ENCODE results near the gene NTHL1. TPM values are rescaled to one million over a fixed set of nuclear protein-coding genes. Genes with fewer than 3 reads are reported as not detected.
A peak's percentile ranks its signal among the peaks of the same experiment; 100 is the strongest.

NTHL1 gene
- total RNA-seq, 1 experiment from 2014 or later, result 52.0 TPM

GRCh38 chr16:2009164-2009711, 38.4 kb downstream of the NTHL1 start:
- Histone ChIP-seq H2BK15ac (ENCODE audit: low read depth, low read length) (no peak overlapping the region), H4K8ac (replicated peaks; ENCODE audit: insufficient read length, low read depth, low read length) (no peak overlapping the region), H4K20me1 (ENCODE audit: control insufficient read depth, insufficient read depth, insufficient read length) (no peaks in the 10 kb centered on the region), H3K4me2 (ENCODE audit: insufficient read depth, insufficient read length, low read length) (peak overlapping the region; percentile 73), H3K4ac (ENCODE audit: low read depth, low read length) (no peak overlapping the region), H2BK5ac (ENCODE audit: insufficient read length, low read length) (no peak overlapping the region), H3T11ph (ENCODE audit: low read length) (no peak overlapping the region), H2AFZ (ENCODE audit: low read length) (no peak overlapping the region), H3K23me2 (ENCODE audit: insufficient read length, low read depth, low read length, poor library complexity, severe bottlenecking) (peaks cover 11% of the 10 kb centered on the region), H2BK12ac (ENCODE audit: insufficient read length, low read depth, low read length) (no peak overlapping the region), H3K27me3 (ENCODE audit: insufficient read depth, low read length) (no peaks in the 10 kb centered on the region), H4K5ac (ENCODE audit: insufficient read length, low read depth, low read length) (no peak overlapping the region), H3K14ac (ENCODE audit: insufficient read depth, low read length) (0 out of 2 replicates have a peak overlapping the region, but pooled peaks have one; percentile 25), H3K27ac (ENCODE audit: insufficient read length, low read depth, low read length) (no peak overlapping the region), H2BK20ac (ENCODE audit: low read depth, low read length, poor library complexity, severe bottlenecking) (no peak overlapping the region), H3K23ac (ENCODE audit: insufficient read length, low read depth, low read length) (no peak overlapping the region), H3K79me1 (ENCODE audit: insufficient read depth, low read depth, low read length, poor library complexity, severe bottlenecking) (peaks cover 21% of the 10 kb centered on the region), H3K4me1 (ENCODE audit: insufficient read depth, low read length) (peaks cover 6% of the 10 kb centered on the region; the same call in 1 of the 2 replicates), H3K79me2 (ENCODE audit: insufficient read depth, low read length) (peaks cover 26% of the 10 kb centered on the region; the same call in 1 of the 2 replicates), H4K91ac (ENCODE audit: insufficient read length, low read depth, low read length) (no peak overlapping the region), H2BK120ac (ENCODE audit: low read depth, low read length, poor library complexity, severe bottlenecking) (no peak overlapping the region), H3K18ac (ENCODE audit: insufficient read length, low read depth, low read length) (no peak overlapping the region), H2AK5ac (ENCODE audit: insufficient read length, low read length) (no peak overlapping the region), H3K9ac (ENCODE audit: extremely low read depth, insufficient read length, low read length) (peak overlapping the region; percentile 83), H3K56ac (ENCODE audit: insufficient read length, low read depth, low read length) (no peak overlapping the region), H3K9me3 (ENCODE audit: control insufficient read depth, low read depth, low read length) (no peaks in the 10 kb centered on the region)
- WGBS (ENCODE audit: extremely low coverage, insufficient read length, low lambda C conversion rate), result no CpG with 5 or more reads among the region's 55 CpGs
- peaks cover 5 to 16% (median 12%) of the 10 kb centered on the region in 3 experiments for H3K36me3 Mint-ChIP-seq (ENCODE audit: insufficient read depth in 1 of 3, low read depth in 3 of 3)
- no peak for DNase-seq
- H3K9me3 Mint-ChIP-seq, result no peaks in the 10 kb centered on the region; a peak in 1 of 5 replicates
- peak overlapping the region; percentile 78 to 81 for H3K4me3 Mint-ChIP-seq
- H3K27ac Mint-ChIP-seq, result no peak overlapping the region
- peaks cover 21 to 34% of the 10 kb centered on the region in 2 experiments for H3K4me1 Mint-ChIP-seq
- no peak for TF ChIP-seq CTCF (conservative IDR thresholded peaks at IDR 0.05)
- no peaks in the 10 kb centered on the region; the same call in 1 of the 2 replicates for H3K27me3 Mint-ChIP-seq (ENCODE audit: low read depth)
